Measurements from ENCODE around the gene LCE1B.

- TF ChIP-seq ZNF274 (IDR thresholded peaks at IDR 0.05; ENCODE audit: low read depth, low read length), result no peak
- TF ChIP-seq CTCF (IDR thresholded peaks at IDR 0.05 in 2 of 3, conservative IDR thresholded peaks at IDR 0.05 in 1 of 3; ENCODE audit: borderline replicate concordance in 1 of 3, insufficient read depth in 1 of 3, low read depth in 2 of 3, low read length in 2 of 3), result no peak
- TF ChIP-seq MAX (IDR thresholded peaks at IDR 0.05), result no peak
- TF ChIP-seq ZBTB33 (IDR thresholded peaks at IDR 0.05; ENCODE audit: extremely low read depth, insufficient replicate concordance, low read length), result no peak
- no peak for TF ChIP-seq EGR1 (IDR thresholded peaks at IDR 0.05; ENCODE audit: low read depth)
- no peak for TF ChIP-seq RAD21 (IDR thresholded peaks at IDR 0.05; ENCODE audit: low read depth)
- no peak for TF ChIP-seq FOSL1 (IDR thresholded peaks at IDR 0.05; ENCODE audit: low read depth)
- no peak for TF ChIP-seq CEBPB (IDR thresholded peaks at IDR 0.05; ENCODE audit: low read depth)
- TF ChIP-seq POLR2A (IDR thresholded peaks at IDR 0.05; ENCODE audit: borderline replicate concordance, extremely low read depth, insufficient read depth, insufficient read length), result no peak
- TF ChIP-seq ATF3 (IDR thresholded peaks at IDR 0.05), result no peak
- no peak for TF ChIP-seq EZH2 (IDR thresholded peaks at IDR 0.05)
- TF ChIP-seq SP1 (IDR thresholded peaks at IDR 0.05; ENCODE audit: low read depth), result no peak
- no peak for TF ChIP-seq SRF (IDR thresholded peaks at IDR 0.05; ENCODE audit: low read depth)
- TF ChIP-seq YY1 (IDR thresholded peaks at IDR 0.05; ENCODE audit: extremely low read depth, insufficient replicate concordance, low read depth, low read length), result no peak
These were observed 25.7 kb upstream of the LCE1B start, which contains the start of gene LCE1E for GRCh38 chr1:152786077-152786476.

Data from HCT116 (cell line).